ENCODE data around the gene TSPAN9.

Gene TSPAN9

DNA sequence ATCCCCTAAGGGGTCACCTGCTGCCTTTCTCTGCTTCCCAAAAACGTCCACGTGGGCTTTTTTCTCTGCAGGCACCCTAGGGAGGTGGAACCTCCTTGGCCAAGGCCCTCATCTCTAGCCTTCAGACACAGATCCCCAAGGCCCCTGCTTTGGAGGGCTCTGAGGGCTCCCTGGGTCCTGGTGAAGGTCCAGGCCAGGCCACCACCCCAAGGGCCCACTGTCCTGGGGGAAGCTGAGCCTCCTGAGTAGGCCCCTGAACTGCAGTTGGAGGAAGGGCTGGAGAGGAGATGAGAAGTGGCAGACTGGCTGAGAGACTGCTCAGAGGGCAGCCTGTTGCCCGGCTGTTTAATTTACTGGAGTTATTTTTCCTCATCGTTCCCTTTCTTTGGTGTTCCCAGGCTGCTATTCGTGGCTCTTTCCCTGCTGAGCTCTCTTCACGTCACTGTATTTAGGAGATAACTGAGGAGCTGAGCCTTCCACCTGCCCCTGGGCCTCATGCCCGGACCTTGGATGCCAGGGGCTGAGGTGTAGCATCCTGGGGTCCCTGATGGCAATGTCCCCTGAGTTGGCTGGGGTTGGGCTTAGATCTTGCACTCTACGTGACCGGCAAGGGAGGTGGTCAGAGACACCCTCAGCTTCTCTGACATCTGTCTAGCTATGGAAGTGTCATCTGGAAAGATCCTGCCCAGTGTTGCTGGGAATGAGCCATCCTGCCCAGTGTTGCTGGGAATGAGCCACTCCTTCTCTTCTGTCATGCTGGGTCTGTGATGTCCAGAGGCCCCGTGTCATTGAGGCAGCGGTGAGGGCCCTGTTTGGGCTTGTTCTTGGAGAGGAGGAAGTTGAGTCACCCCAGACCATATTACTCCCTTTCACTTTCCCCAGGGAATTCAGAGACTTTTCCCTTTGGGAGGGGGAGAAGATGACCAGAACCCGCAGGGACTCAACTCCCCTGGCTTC lies 139.8 kb downstream of the TSPAN9 start:
- TF ChIP-seq SPI1 (IDR thresholded peaks at IDR 0.05; ENCODE audit: borderline replicate concordance, low read depth) (no peak), REST (IDR thresholded peaks at IDR 0.05; ENCODE audit: insufficient replicate concordance, low read depth) (no peak), GABPA (IDR thresholded peaks at IDR 0.05; ENCODE audit: low read depth) (no peak), POLR2AphosphoS5 (IDR thresholded peaks at IDR 0.05; ENCODE audit: low read depth) (no peak)
- TF ChIP-seq, protein P1, sequence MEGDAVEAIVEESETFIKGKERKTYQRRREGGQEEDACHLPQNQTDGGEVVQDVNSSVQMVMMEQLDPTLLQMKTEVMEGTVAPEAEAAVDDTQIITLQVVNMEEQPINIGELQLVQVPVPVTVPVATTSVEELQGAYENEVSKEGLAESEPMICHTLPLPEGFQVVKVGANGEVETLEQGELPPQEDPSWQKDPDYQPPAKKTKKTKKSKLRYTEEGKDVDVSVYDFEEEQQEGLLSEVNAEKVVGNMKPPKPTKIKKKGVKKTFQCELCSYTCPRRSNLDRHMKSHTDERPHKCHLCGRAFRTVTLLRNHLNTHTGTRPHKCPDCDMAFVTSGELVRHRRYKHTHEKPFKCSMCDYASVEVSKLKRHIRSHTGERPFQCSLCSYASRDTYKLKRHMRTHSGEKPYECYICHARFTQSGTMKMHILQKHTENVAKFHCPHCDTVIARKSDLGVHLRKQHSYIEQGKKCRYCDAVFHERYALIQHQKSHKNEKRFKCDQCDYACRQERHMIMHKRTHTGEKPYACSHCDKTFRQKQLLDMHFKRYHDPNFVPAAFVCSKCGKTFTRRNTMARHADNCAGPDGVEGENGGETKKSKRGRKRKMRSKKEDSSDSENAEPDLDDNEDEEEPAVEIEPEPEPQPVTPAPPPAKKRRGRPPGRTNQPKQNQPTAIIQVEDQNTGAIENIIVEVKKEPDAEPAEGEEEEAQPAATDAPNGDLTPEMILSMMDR (IDR thresholded peaks at IDR 0.05; ENCODE audit: insufficient read depth, low read length): no peak

GRCh38 chr12:3217683-3218079 lies 140.5 kb downstream of the TSPAN9 start:
- no peak overlapping the region for H3K4me3 ChIP-seq (replicated peaks; ENCODE audit: insufficient read depth, low read length)
- TF ChIP-seq GABPA (IDR thresholded peaks at IDR 0.05; ENCODE audit: low read depth) (no peak), SPI1 (IDR thresholded peaks at IDR 0.05; ENCODE audit: borderline replicate concordance, low read depth) (no peak), POLR2AphosphoS5 (IDR thresholded peaks at IDR 0.05; ENCODE audit: low read depth) (no peak), REST (IDR thresholded peaks at IDR 0.05; ENCODE audit: insufficient replicate concordance, low read depth) (no peak)
- TF ChIP-seq, protein P1 (IDR thresholded peaks at IDR 0.05; ENCODE audit: insufficient read depth, low read length): no peak
- H3K27me3 ChIP-seq (ENCODE audit: insufficient read depth, poor library complexity, severe bottlenecking): no peaks in the 10 kb centered on the region
- H3K27ac ChIP-seq (replicated peaks): no peak overlapping the region
- DNase-seq (ENCODE audit: low read depth in 1 of 2, low spot score in 1 of 2): no peak

More for the DNA sequence above, 139.8 kb downstream of the TSPAN9 start:
- no peak overlapping the region for H3K4me3 ChIP-seq (replicated peaks; ENCODE audit: insufficient read depth, low read length)
- DNase-seq (ENCODE audit: low read depth in 1 of 2, low spot score in 1 of 2): no peak
- no peaks in the 10 kb centered on the region for H3K27me3 ChIP-seq (ENCODE audit: insufficient read depth, poor library complexity, severe bottlenecking)
- H3K27ac ChIP-seq (replicated peaks): no peak overlapping the region

GRCh38 chr12:3218228-3219171 lies 141.3 kb downstream of the TSPAN9 start:
- TF ChIP-seq, protein P1 (IDR thresholded peaks at IDR 0.05; ENCODE audit: insufficient read depth, low read length): no peak
- TF ChIP-seq SPI1 (IDR thresholded peaks at IDR 0.05; ENCODE audit: borderline replicate concordance, low read depth) (no peak), POLR2AphosphoS5 (IDR thresholded peaks at IDR 0.05; ENCODE audit: low read depth) (no peak)
- H3K27ac ChIP-seq (replicated peaks): no peak overlapping the region
- no peak for DNase-seq (ENCODE audit: low read depth in 1 of 2, low spot score in 1 of 2)
- H3K4me3 ChIP-seq (replicated peaks; ENCODE audit: insufficient read depth, low read length): no peak overlapping the region
- peaks cover 2% of the 10 kb centered on the region for H3K27me3 ChIP-seq (ENCODE audit: insufficient read depth, poor library complexity, severe bottlenecking)
